Measurements from ENCODE around the gene HSPA12A. TPM values are rescaled to one million over a fixed set of nuclear protein-coding genes. Genes with fewer than 3 reads are reported as not detected.

The HSPA12A gene
- total and polyA plus RNA-seq, 9 of the 15 experiments (the other 6 are each of a cell fraction or from before 2014, with no cell fraction given): 0.01 to 0.18 (median 0.04) TPM; not detected in 4

- no peak for TF ChIP-seq BCLAF1 (IDR thresholded peaks at IDR 0.05; ENCODE audit: borderline replicate concordance in 1 of 2, control insufficient read depth in 1 of 2, low read depth in 2 of 2, low read length in 1 of 2)
- TF ChIP-seq NR1H2 (CRISPR knock-in tag; IDR thresholded peaks at IDR 0.05): no peak
- no peak for TF ChIP-seq JUND (IDR thresholded peaks at IDR 0.05; ENCODE audit: borderline replicate concordance, low read depth, low read length)
- TF ChIP-seq JUND (tag; IDR thresholded peaks at IDR 0.05; ENCODE audit: borderline replicate concordance, low read depth, low read length): no peak
- no peak for TF ChIP-seq ZC3H4 (CRISPR knock-in tag; IDR thresholded peaks at IDR 0.05; ENCODE audit: borderline replicate concordance)
- no peak for TF ChIP-seq PHB (CRISPR knock-in tag; IDR thresholded peaks at IDR 0.05)
- TF ChIP-seq TCF3 (CRISPR knock-in tag; IDR thresholded peaks at IDR 0.05): no peak
- no peak for TF ChIP-seq SIN3A (IDR thresholded peaks at IDR 0.05; ENCODE audit: borderline replicate concordance in 2 of 2, control insufficient read depth in 1 of 2, low read depth in 2 of 2, low read length in 2 of 2)
- TF ChIP-seq YY1 (IDR thresholded peaks at IDR 0.05; ENCODE audit: borderline replicate concordance in 1 of 3, control insufficient read depth in 1 of 3, extremely low read depth in 1 of 3, insufficient read depth in 3 of 3, insufficient read length in 1 of 3, insufficient replicate concordance in 2 of 3, low read depth in 1 of 3, low read length in 2 of 3): no peak
- TF ChIP-seq ZNF41 (CRISPR knock-in tag; conservative IDR thresholded peaks at IDR 0.05): no peak
Measured at GRCh38 chr10:116721547-116722392, 20.6 kb downstream of the HSPA12A start (continued).

All from K562 (cell line).